ENCODE data around the gene TAF4.

DNA sequence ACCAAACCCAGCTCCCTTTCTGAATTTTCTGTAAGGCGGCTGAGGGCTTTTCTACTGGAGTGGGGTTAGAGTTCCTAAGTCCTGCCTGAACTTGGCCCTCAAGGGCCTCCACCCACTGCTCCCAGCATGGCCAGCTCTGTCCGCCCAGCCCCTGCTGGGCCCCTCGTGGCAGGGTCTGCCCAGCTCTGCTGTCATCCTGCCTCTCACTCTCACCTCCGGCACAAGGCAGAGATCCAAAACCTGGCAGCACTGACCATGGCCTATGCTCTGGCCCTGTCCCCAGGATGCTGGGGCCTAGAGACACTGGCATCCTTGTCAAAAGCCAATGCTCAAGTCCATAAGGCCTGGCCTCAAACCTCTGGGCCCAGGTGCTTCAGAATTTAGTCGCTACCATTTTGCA, 61.1 kb downstream of the TAF4 start:
- TF ChIP-seq CTCF (IDR thresholded peaks at IDR 0.05) (no peak), POLR2A (IDR thresholded peaks at IDR 0.05) (no peak)

All from testis (tissue), 2 donors.